Measurements from ENCODE around the gene SURF4. TPM values are rescaled to one million over a fixed set of nuclear protein-coding genes. Genes with fewer than 3 reads are reported as not detected.

Gene SURF4
- total and polyA plus RNA-seq, 2 of the 13 experiments (the other 11 are each of a cell fraction or from before 2014, with no cell fraction given) = 220 to 265 TPM

DNA sequence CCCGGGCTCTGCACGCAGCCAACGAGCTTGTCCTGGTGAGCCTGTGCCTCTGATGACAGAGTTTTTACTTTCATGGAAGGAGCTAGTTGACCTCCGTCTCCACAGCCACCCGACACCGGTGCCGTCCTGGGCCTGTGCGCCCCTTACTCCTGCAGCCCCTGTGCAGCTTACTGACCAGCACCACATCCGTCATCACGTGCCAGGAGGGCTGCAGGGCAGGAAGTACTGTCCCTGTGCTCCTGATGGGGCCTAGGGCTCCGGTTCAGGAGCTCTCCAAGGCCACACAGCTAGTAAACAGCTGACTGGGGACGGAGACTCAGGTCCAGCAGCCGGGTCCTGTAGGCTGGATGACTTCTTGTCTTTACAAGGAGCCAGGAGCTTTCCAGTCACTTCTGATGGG lies 10.5 kb upstream of the SURF4 start (continued):
- TF ChIP-seq RBM39 (IDR thresholded peaks at IDR 0.05; ENCODE audit: low read depth, low read length, poor library complexity, severe bottlenecking) (no peak), ZNF232 (CRISPR knock-in tag; IDR thresholded peaks at IDR 0.05; ENCODE audit: borderline replicate concordance) (0 out of 2 replicates have a peak, but pooled peaks have one; percentile 84), ZNF619 (CRISPR knock-in tag; IDR thresholded peaks at IDR 0.05) (no peak), ZNF333 (CRISPR knock-in tag; IDR thresholded peaks at IDR 0.05; ENCODE audit: borderline replicate concordance) (0 out of 2 replicates have a peak, but pooled peaks have one; percentile 20), RFX3 (CRISPR knock-in tag; IDR thresholded peaks at IDR 0.05) (no peak), ZEB1 (IDR thresholded peaks at IDR 0.05; ENCODE audit: insufficient replicate concordance, low read depth) (no peak), NRL (CRISPR knock-in tag; IDR thresholded peaks at IDR 0.05; ENCODE audit: borderline replicate concordance) (no peak), NCOA1 (CRISPR knock-in tag; IDR thresholded peaks at IDR 0.05) (no peak), ZNF430 (CRISPR knock-in tag; IDR thresholded peaks at IDR 0.05) (no peak), ZFY (CRISPR knock-in tag; IDR thresholded peaks at IDR 0.05) (peak; percentile 86), KMT2B (CRISPR knock-in tag; IDR thresholded peaks at IDR 0.05) (no peak), ZNF121 (CRISPR knock-in tag; IDR thresholded peaks at IDR 0.05) (peak; percentile 89), NKX3-1 (CRISPR knock-in tag; IDR thresholded peaks at IDR 0.05) (no peak), KDM4B (CRISPR knock-in tag; IDR thresholded peaks at IDR 0.05) (no peak), ZFYVE20 (CRISPR knock-in tag; IDR thresholded peaks at IDR 0.05; ENCODE audit: borderline replicate concordance, low read depth) (no peak), PAWR (CRISPR knock-in tag; IDR thresholded peaks at IDR 0.05; ENCODE audit: borderline replicate concordance) (no peak), FOXM1 (CRISPR knock-in tag; IDR thresholded peaks at IDR 0.05) (no peak), NFIB (CRISPR knock-in tag; IDR thresholded peaks at IDR 0.05; ENCODE audit: borderline replicate concordance) (no peak)
- TF ChIP-seq, protein P1, sequence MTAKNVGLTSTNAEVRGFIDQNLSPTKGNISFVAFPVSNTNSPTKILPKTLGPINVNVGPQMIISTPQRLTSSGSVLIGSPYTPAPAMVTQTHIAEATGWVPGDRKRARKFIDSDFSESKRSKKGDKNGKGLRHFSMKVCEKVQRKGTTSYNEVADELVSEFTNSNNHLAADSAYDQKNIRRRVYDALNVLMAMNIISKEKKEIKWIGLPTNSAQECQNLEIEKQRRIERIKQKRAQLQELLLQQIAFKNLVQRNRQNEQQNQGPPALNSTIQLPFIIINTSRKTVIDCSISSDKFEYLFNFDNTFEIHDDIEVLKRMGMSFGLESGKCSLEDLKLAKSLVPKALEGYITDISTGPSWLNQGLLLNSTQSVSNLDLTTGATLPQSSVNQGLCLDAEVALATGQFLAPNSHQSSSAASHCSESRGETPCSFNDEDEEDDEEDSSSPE (CRISPR knock-in tag; IDR thresholded peaks at IDR 0.05) = no peak
- TF ChIP-seq, protein P2, sequence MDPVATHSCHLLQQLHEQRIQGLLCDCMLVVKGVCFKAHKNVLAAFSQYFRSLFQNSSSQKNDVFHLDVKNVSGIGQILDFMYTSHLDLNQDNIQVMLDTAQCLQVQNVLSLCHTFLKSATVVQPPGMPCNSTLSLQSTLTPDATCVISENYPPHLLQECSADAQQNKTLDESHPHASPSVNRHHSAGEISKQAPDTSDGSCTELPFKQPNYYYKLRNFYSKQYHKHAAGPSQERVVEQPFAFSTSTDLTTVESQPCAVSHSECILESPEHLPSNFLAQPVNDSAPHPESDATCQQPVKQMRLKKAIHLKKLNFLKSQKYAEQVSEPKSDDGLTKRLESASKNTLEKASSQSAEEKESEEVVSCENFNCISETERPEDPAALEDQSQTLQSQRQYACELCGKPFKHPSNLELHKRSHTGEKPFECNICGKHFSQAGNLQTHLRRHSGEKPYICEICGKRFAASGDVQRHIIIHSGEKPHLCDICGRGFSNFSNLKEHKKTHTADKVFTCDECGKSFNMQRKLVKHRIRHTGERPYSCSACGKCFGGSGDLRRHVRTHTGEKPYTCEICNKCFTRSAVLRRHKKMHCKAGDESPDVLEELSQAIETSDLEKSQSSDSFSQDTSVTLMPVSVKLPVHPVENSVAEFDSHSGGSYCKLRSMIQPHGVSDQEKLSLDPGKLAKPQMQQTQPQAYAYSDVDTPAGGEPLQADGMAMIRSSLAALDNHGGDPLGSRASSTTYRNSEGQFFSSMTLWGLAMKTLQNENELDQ (CRISPR knock-in tag; IDR thresholded peaks at IDR 0.05; ENCODE audit: borderline replicate concordance) = no peak
- TF ChIP-seq, protein P3, sequence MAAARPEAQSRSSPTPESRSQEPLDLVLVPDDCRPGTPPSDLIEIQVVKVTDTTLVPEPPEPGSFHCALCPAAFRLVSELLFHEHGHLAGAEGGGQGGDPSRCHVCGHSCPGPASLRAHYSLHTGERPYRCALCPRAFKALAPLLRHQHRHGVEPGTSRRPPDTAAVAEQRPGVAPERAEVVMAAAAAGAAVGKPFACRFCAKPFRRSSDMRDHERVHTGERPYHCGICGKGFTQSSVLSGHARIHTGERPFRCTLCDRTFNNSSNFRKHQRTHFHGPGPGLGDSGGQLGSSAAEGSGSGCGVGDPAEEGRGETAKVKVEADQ (CRISPR knock-in tag; IDR thresholded peaks at IDR 0.05; ENCODE audit: borderline replicate concordance) = no peak
- TF ChIP-seq, protein P4, sequence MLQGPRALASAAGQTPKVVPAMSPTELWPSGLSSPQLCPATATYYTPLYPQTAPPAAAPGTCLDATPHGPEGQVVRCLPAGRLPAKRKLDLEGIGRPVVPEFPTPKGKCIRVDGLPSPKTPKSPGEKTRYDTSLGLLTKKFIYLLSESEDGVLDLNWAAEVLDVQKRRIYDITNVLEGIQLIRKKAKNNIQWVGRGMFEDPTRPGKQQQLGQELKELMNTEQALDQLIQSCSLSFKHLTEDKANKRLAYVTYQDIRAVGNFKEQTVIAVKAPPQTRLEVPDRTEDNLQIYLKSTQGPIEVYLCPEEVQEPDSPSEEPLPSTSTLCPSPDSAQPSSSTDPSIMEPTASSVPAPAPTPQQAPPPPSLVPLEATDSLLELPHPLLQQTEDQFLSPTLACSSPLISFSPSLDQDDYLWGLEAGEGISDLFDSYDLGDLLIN (CRISPR knock-in tag; IDR thresholded peaks at IDR 0.05; ENCODE audit: borderline replicate concordance) = no peak
- TF ChIP-seq, protein P5, sequence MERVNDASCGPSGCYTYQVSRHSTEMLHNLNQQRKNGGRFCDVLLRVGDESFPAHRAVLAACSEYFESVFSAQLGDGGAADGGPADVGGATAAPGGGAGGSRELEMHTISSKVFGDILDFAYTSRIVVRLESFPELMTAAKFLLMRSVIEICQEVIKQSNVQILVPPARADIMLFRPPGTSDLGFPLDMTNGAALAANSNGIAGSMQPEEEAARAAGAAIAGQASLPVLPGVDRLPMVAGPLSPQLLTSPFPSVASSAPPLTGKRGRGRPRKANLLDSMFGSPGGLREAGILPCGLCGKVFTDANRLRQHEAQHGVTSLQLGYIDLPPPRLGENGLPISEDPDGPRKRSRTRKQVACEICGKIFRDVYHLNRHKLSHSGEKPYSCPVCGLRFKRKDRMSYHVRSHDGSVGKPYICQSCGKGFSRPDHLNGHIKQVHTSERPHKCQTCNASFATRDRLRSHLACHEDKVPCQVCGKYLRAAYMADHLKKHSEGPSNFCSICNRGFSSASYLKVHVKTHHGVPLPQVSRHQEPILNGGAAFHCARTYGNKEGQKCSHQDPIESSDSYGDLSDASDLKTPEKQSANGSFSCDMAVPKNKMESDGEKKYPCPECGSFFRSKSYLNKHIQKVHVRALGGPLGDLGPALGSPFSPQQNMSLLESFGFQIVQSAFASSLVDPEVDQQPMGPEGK (CRISPR knock-in tag; IDR thresholded peaks at IDR 0.05) = no peak; the same call in 1 of the 2 replicates
- TF ChIP-seq, protein P6, sequence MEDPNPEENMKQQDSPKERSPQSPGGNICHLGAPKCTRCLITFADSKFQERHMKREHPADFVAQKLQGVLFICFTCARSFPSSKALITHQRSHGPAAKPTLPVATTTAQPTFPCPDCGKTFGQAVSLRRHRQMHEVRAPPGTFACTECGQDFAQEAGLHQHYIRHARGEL (CRISPR knock-in tag; IDR thresholded peaks at IDR 0.05) = no peak
